WTC11 (cell line): ENCODE data around the gene KLHL13.
"Not testable (repeated sequence)": the region's sequence is repeated elsewhere in the genome, so short reads cannot be mapped to it uniquely, and the experiment has no call there.

ENCODE experiments used
- CREB1 ChIP-seq: sonication (generic); formaldehyde crosslinking; IDR thresholded peaks from 2 replicates; pipeline ENCODE4 v1.8.0; 2023; ENCODE audit warnings: mild to moderate bottlenecking, missing genetic modification reagents
- CREM ChIP-seq: sonication (generic); formaldehyde crosslinking; IDR thresholded peaks from 2 replicates; pipeline ENCODE4 v1.8.1; 2022; ENCODE audit warnings: mild to moderate bottlenecking, missing genetic modification reagents, moderate library complexity
- E2F1 ChIP-seq: sonication (generic); formaldehyde crosslinking; IDR thresholded peaks from 2 replicates; pipeline ENCODE4 v1.8.0; 2022; ENCODE audit warnings: mild to moderate bottlenecking, missing genetic modification reagents
- GTF2I ChIP-seq: fragments of 250-450 bp; sonication (Bioruptor Pico); conservative IDR thresholded peaks from 2 replicates; pipeline ENCODE4 v1.4.0; 2021; ENCODE audit warnings: mild to moderate bottlenecking
- MAX ChIP-seq: sonication (generic); formaldehyde crosslinking; IDR thresholded peaks from 2 replicates; pipeline ENCODE4 v1.8.0; 2022; ENCODE audit warnings: mild to moderate bottlenecking, missing genetic modification reagents
- SMAD3 ChIP-seq: sonication (generic); formaldehyde crosslinking; IDR thresholded peaks from 2 replicates; pipeline ENCODE4 v1.8.0; 2022; ENCODE audit warnings: missing genetic modification reagents, mild to moderate bottlenecking, borderline replicate concordance
- ZNF281 ChIP-seq: sonication (generic); formaldehyde crosslinking; IDR thresholded peaks from 2 replicates; pipeline ENCODE4 v1.8.0; 2023; ENCODE audit warnings: mild to moderate bottlenecking, missing genetic modification reagents
- ZNF396 ChIP-seq: fragments of 250-450 bp; sonication (Bioruptor Pico); IDR thresholded peaks from 2 replicates; pipeline ENCODE4 v1.8.0; 2021; ENCODE audit warnings: mild to moderate bottlenecking, moderate library complexity, borderline replicate concordance
- TF ChIP-seq, protein P1 (sequence below): fragments of 200-600 bp; IDR thresholded peaks from 2 replicates; pipeline ENCODE4 v1.8.0; 2022; ENCODE audit warnings: antibody characterized with exemption
- TF ChIP-seq, protein P2 (sequence below): sonication (generic); formaldehyde crosslinking; IDR thresholded peaks from 2 replicates; pipeline ENCODE4 v1.8.0; 2022; ENCODE audit warnings: mild to moderate bottlenecking, missing genetic modification reagents
- TF ChIP-seq, protein P3 (sequence below): sonication (generic); formaldehyde crosslinking; IDR thresholded peaks from 2 replicates; pipeline ENCODE4 v1.8.1; 2023; ENCODE audit warnings: mild to moderate bottlenecking, missing genetic modification reagents, moderate library complexity
- TF ChIP-seq, protein P4 (sequence below): sonication (generic); formaldehyde crosslinking; IDR thresholded peaks from 2 replicates; pipeline ENCODE4 v1.8.0; 2023; ENCODE audit warnings: missing genetic modification reagents

DNA sequence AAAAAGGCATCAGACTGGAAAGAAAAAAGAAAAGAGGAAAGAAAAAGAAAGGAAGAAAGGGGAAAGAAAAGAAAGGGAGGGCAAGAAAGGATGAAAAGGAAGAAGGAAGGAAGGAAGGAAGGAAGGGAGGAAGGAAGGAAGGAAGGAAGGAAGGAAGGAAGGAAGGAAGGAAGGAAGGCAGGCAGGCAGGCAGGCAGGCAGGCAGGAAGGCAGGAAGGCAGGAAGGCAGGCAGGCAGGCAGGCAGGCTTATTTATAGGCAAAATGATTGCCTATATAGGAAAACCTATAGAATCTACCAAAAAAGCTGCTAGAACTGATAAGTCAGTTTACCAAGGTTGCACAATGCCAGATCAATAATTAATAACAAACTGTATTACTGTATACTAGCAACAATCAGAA lies 186.5 kb downstream of the KLHL13 start:
- TF ChIP-seq, protein P1, sequence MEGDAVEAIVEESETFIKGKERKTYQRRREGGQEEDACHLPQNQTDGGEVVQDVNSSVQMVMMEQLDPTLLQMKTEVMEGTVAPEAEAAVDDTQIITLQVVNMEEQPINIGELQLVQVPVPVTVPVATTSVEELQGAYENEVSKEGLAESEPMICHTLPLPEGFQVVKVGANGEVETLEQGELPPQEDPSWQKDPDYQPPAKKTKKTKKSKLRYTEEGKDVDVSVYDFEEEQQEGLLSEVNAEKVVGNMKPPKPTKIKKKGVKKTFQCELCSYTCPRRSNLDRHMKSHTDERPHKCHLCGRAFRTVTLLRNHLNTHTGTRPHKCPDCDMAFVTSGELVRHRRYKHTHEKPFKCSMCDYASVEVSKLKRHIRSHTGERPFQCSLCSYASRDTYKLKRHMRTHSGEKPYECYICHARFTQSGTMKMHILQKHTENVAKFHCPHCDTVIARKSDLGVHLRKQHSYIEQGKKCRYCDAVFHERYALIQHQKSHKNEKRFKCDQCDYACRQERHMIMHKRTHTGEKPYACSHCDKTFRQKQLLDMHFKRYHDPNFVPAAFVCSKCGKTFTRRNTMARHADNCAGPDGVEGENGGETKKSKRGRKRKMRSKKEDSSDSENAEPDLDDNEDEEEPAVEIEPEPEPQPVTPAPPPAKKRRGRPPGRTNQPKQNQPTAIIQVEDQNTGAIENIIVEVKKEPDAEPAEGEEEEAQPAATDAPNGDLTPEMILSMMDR, result not testable (repeated sequence)
- not testable (repeated sequence) for TF ChIP-seq ZNF396; CREB1; E2F1 (CRISPR knock-in tag); CREM (CRISPR knock-in tag); GTF2I; MAX (CRISPR knock-in tag); SMAD3; ZNF281 (CRISPR knock-in tag)
- TF ChIP-seq, protein P2, sequence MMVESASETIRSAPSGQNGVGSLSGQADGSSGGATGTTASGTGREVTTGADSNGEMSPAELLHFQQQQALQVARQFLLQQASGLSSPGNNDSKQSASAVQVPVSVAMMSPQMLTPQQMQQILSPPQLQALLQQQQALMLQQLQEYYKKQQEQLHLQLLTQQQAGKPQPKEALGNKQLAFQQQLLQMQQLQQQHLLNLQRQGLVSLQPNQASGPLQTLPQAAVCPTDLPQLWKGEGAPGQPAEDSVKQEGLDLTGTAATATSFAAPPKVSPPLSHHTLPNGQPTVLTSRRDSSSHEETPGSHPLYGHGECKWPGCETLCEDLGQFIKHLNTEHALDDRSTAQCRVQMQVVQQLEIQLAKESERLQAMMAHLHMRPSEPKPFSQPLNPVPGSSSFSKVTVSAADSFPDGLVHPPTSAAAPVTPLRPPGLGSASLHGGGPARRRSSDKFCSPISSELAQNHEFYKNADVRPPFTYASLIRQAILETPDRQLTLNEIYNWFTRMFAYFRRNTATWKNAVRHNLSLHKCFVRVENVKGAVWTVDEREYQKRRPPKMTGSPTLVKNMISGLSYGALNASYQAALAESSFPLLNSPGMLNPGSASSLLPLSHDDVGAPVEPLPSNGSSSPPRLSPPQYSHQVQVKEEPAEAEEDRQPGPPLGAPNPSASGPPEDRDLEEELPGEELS (CRISPR knock-in tag), result not testable (repeated sequence)
- TF ChIP-seq, protein P3, sequence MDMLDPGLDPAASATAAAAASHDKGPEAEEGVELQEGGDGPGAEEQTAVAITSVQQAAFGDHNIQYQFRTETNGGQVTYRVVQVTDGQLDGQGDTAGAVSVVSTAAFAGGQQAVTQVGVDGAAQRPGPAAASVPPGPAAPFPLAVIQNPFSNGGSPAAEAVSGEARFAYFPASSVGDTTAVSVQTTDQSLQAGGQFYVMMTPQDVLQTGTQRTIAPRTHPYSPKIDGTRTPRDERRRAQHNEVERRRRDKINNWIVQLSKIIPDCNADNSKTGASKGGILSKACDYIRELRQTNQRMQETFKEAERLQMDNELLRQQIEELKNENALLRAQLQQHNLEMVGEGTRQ (CRISPR knock-in tag), result not testable (repeated sequence)
- TF ChIP-seq, protein P4, sequence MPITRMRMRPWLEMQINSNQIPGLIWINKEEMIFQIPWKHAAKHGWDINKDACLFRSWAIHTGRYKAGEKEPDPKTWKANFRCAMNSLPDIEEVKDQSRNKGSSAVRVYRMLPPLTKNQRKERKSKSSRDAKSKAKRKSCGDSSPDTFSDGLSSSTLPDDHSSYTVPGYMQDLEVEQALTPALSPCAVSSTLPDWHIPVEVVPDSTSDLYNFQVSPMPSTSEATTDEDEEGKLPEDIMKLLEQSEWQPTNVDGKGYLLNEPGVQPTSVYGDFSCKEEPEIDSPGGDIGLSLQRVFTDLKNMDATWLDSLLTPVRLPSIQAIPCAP (CRISPR knock-in tag), result not testable (repeated sequence)
